K562 (cell line): Measurements from ENCODE around the gene CYBB. TPM values are rescaled to one million over a fixed set of nuclear protein-coding genes. Genes with fewer than 3 reads are reported as not detected.

Source experiments
- ATAC-seq: fragments of 200-7000 bp; cut with Tn5 transposase; 3 replicates; pipeline ENCODE4 v1.9.1; 2020; ENCODE audit warnings: moderate library complexity
- BruUV-seq: library from RNA; stranded (reverse); fragments of 400-500 nt; replicated peaks from 2 replicates; lab custom pipeline; 2021; lab: Mats Ljungman, UMichigan
- CTCF ChIA-PET: fragments of 300-600 bp; formaldehyde crosslinking; extraction: SDS; loops from one replicate; lab custom pipeline; 2021; ENCODE audit warnings: low intra/inter-chr PET ratio; lab: Yijun Ruan, JAX
- POLR2A ChIA-PET: fragments of 300-600, 350-650 bp; sonication (Branson Sonifier 250); formaldehyde crosslinking; extraction: SDS; loops from one replicate; lab custom pipeline; 2021; ENCODE audit warnings: antibody characterized with exemption, inconsistent platforms; lab: Yijun Ruan, JAX
- DNase-seq, 4 experiments: peaks; one replicate each; pipeline versions ENCODE4 v3.0.0 to v3.0.0-alpha.2; 2011 to 2018; ENCODE audit warnings: low spot score in 3 of 4, mixed read lengths in 3 of 4; ENCODE audit errors: extremely low read depth in 1 of 4
- FAIRE-seq: peaks from 2 replicates; lab custom pipeline; 2011; peaks lifted over from hg19 to GRCh38; lab: Jason Lieb, UNC
- H2AFZ ChIP-seq: 2 replicates; pipeline ENCODE4 v1.6.0; 2011; ENCODE audit warnings: low read depth, low read length, control low read depth, inconsistent platforms
- H3K27ac ChIP-seq: fragments of 200-600 bp; 3 replicates; pipeline ENCODE4 v1.8.0; 2011; ENCODE audit warnings: low read depth, mild to moderate bottlenecking, control low read depth, inconsistent platforms, low read length, moderate library complexity, mixed read lengths; ENCODE audit errors: extremely low read depth
- H3K27me3 ChIP-seq, 2 experiments: fragments of 300-600 bp in 1 of 2; 2 replicates in 1 of 2; 3 replicates in 1 of 2; pipeline versions ENCODE4 v1.6.0 to v1.8.0; 2011; ENCODE audit warnings: inconsistent platforms in 2 of 2, low read length in 2 of 2, mild to moderate bottlenecking in 1 of 2, mixed read lengths in 1 of 2, moderate library complexity in 1 of 2; ENCODE audit not compliant: control insufficient read depth in 2 of 2, insufficient read depth in 2 of 2
- H3K36me3 ChIP-seq: fragments of 300-600 bp; 3 replicates; pipeline ENCODE4 v1.8.0; 2011; ENCODE audit warnings: mild to moderate bottlenecking, low read length, inconsistent platforms; ENCODE audit not compliant: control insufficient read depth, insufficient read depth
- H3K4me1 ChIP-seq, 2 experiments: fragments of 200-600 bp in 1 of 2; replicated peaks in 1 of 2; 2 replicates in 1 of 2; 3 replicates in 1 of 2; pipeline versions ENCODE4 v1.5.1 to v1.8.0; 2011; ENCODE audit warnings: inconsistent platforms in 2 of 2, low read length in 2 of 2, mild to moderate bottlenecking in 1 of 2, mixed read lengths in 1 of 2, moderate library complexity in 1 of 2; ENCODE audit not compliant: control insufficient read depth in 2 of 2, insufficient read depth in 2 of 2
- H3K4me2 ChIP-seq: 2 replicates; pipeline ENCODE4 v1.6.1; 2011; ENCODE audit warnings: low read length, control low read depth, inconsistent platforms, mixed read lengths; ENCODE audit not compliant: insufficient read depth
- H3K4me3 ChIP-seq: fragments of 200-600 bp; sonication (generic), shearing (Covaris generic); 2 replicates; pipeline ENCODE4 v1.5.1; 2016; ENCODE audit warnings: control low read depth, inconsistent platforms
- H3K79me2 ChIP-seq: fragments of 200-600 bp; 3 replicates; pipeline ENCODE4 v1.8.0; 2011; ENCODE audit warnings: low read length, inconsistent platforms; ENCODE audit not compliant: control insufficient read depth, insufficient read depth
- H3K9ac ChIP-seq, 2 experiments: 2 replicates each; pipeline versions ENCODE4 v1.6.0 to v1.6.1; 2011; ENCODE audit warnings: low read depth in 2 of 2, low read length in 2 of 2, control low read depth in 1 of 2, inconsistent platforms in 1 of 2, mild to moderate bottlenecking in 1 of 2, mixed read lengths in 1 of 2; ENCODE audit not compliant: insufficient read depth in 1 of 2
- H3K9me1 ChIP-seq: one replicate; pipeline ENCODE4 v1.6.0; 2011; ENCODE audit warnings: inconsistent platforms, mild to moderate bottlenecking, low read length, moderate library complexity; ENCODE audit not compliant: control insufficient read depth, insufficient read depth
- H3K9me3 ChIP-seq: replicated peaks from 2 replicates; pipeline ENCODE4 v1.5.1; 2011; ENCODE audit warnings: low read depth, low read length, inconsistent platforms; ENCODE audit not compliant: control insufficient read depth, insufficient read depth
- H4K20me1 ChIP-seq: replicated peaks from 2 replicates; pipeline ENCODE4 v1.6.1; 2011; ENCODE audit warnings: low read length, inconsistent platforms, mixed read lengths; ENCODE audit not compliant: control insufficient read depth, insufficient read depth
- C11orf30 ChIP-seq: fragments of 450-650 bp; IDR thresholded peaks from 2 replicates; pipeline ENCODE4 v1.6.1; 2016; ENCODE audit warnings: low read depth, mild to moderate bottlenecking
- E2F6 ChIP-seq, 2 experiments: IDR thresholded peaks; 2 replicates each; pipeline ENCODE4 v1.6.1; 2011; ENCODE audit warnings: borderline replicate concordance in 1 of 2, control low read depth in 1 of 2, low read depth in 1 of 2, low read length in 1 of 2, mild to moderate bottlenecking in 1 of 2, mixed read lengths in 1 of 2, moderate library complexity in 1 of 2; ENCODE audit not compliant: insufficient read depth in 1 of 2, insufficient read length in 1 of 2, poor library complexity in 1 of 2, severe bottlenecking in 1 of 2; ENCODE audit errors: extremely low read depth in 1 of 2
- HMG20A ChIP-seq: fragments of 450-650 bp; formaldehyde crosslinking; conservative IDR thresholded peaks from 2 replicates; pipeline ENCODE4 v1.4.0; 2020; ENCODE audit warnings: mild to moderate bottlenecking, mixed read lengths
- ID3 ChIP-seq, 2 experiments: fragments of 250-450 bp in 1 of 2; fragments of 450-650 bp in 1 of 2; sonication (Bioruptor Pico) in 1 of 2; IDR thresholded peaks; 2 replicates each; pipeline versions ENCODE4 v1.6.1 to v1.8.0; 2016 to 2021; ENCODE audit warnings: mild to moderate bottlenecking in 2 of 2, moderate library complexity in 2 of 2, missing compliant biosample characterization in 1 of 2, missing genetic modification characterization in 1 of 2
- MBD1 ChIP-seq: fragments of 250-450 bp; sonication (Bioruptor Pico); IDR thresholded peaks from 2 replicates; pipeline ENCODE4 v1.8.0; 2022; ENCODE audit warnings: inconsistent platforms
- MEIS2 ChIP-seq: fragments of 450-650 bp; IDR thresholded peaks from 2 replicates; pipeline ENCODE4 v1.6.1; 2014; ENCODE audit warnings: mild to moderate bottlenecking; ENCODE audit not compliant: partially characterized antibody
- NFIX ChIP-seq: fragments of 250-450 bp; sonication (Bioruptor Pico); IDR thresholded peaks from 2 replicates; pipeline ENCODE4 v1.4.0; 2020; ENCODE audit warnings: low read depth, mild to moderate bottlenecking, moderate library complexity
- ZFP36 ChIP-seq: fragments of 150-350 bp; IDR thresholded peaks from 2 replicates; pipeline ENCODE4 v1.6.1; 2018; ENCODE audit warnings: low read length, low read depth; ENCODE audit not compliant: partially characterized antibody
- ZNF175 ChIP-seq: fragments of 200-800 bp; sonication (Bioruptor generic); IDR thresholded peaks from 2 replicates; pipeline ENCODE4 v1.6.1; 2016; ENCODE audit warnings: low read depth, mild to moderate bottlenecking, missing genetic modification characterization, missing compliant biosample characterization
- ZNF316 ChIP-seq: fragments of 450-650 bp; IDR thresholded peaks from 2 replicates; pipeline ENCODE4 v1.6.1; 2016
- ZNF551 ChIP-seq: fragments of 250-450 bp; sonication (Bioruptor Pico); IDR thresholded peaks from 2 replicates; pipeline ENCODE4 v1.5.0; 2021; ENCODE audit warnings: mild to moderate bottlenecking, moderate library complexity
- WGBS: fragments of 100-300 bp; shearing (Covaris generic); methylation state at CpG from one replicate; pipeline ENCODE4 v1.1.6; 2016; ENCODE audit warnings: low coverage, mixed read lengths; ENCODE audit not compliant: insufficient coverage; ENCODE audit errors: missing lambda C conversion rate; 5-methylcytosine and 5-hydroxymethylcytosine counted together
- in situ Hi-C: fragments of 300-500 bp; cut with MboI; formaldehyde crosslinking; loops from 4 replicates; pipeline ENCODE4 v1.15.0; 2018; ENCODE audit warnings: inconsistent platforms, mixed read lengths
- intact Hi-C: fragments of 100-400 bp; cut with micrococcal nuclease; formaldehyde crosslinking; loops from 2 replicates; pipeline ENCODE4 v1.14.2; 2022
- polyA plus RNA-seq, 8 experiments: library from polyadenylated mRNA; depleted of rRNA in 4 of 8; stranded (reverse) in 5 of 8; unstranded in 3 of 8; fragments of >200 nt; fragmentation: Nextera tagmentation in 2 of 8; fragmentation: Illumina TruSeq in 1 of 8; extraction: Ambion mirVana in 2 of 8; extraction: Trizol in 1 of 8; gene quantifications; 2 replicates each; pipeline versions ENCODE4 v1.2.1 to v1.2.3, GENCODE V29; 2011 to 2014; ENCODE audit warnings: inconsistent platforms in 1 of 8, missing spikeins in 1 of 8
- total RNA-seq, 7 experiments: library from RNA; depleted of rRNA in 6 of 7; stranded (reverse); fragments of >200 nt in 6 of 7; fragmentation: Illumina TruSeq in 2 of 7; extraction: Trizol in 2 of 7; gene quantifications; 2 replicates each; pipeline versions ENCODE4 v1.2.1 to v1.2.3, GENCODE V29; 2011 to 2021; ENCODE audit warnings: low replicate concordance in 1 of 7

Gene CYBB
- total and polyA plus RNA-seq, 9 of the 15 experiments (the other 6 are each of a cell fraction or from before 2014, with no cell fraction given): 0.25 to 1.3 (median 0.74) TPM

DNA sequence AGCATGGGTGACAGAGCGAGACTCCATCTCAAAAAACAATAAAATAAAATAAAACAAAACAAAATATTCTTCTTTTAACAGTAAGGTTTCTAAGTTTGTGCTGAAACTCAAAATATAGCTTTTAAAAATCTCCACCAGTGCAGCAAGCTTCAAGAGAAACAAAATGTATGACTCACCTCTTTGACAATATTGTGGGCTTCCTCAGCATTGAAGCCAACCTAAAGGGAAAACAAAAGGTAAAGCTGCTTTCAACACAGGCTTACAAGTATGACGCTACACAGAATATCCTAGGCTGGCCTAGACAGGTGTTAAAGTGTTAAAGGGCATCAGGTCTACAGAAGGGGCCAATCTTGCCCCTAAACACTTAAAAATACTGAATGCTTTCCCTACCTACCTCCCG is 66.3 kb downstream of the CYBB start (continued):
- no peak for TF ChIP-seq ID3 (CRISPR knock-in tag; IDR thresholded peaks at IDR 0.05)
- TF ChIP-seq ID3 (tag; IDR thresholded peaks at IDR 0.05): no peak
- no peak for TF ChIP-seq HMG20A
- TF ChIP-seq MBD1 (CRISPR knock-in tag): no peak
- no peak for TF ChIP-seq ZNF175 (CRISPR knock-in tag)

DNA sequence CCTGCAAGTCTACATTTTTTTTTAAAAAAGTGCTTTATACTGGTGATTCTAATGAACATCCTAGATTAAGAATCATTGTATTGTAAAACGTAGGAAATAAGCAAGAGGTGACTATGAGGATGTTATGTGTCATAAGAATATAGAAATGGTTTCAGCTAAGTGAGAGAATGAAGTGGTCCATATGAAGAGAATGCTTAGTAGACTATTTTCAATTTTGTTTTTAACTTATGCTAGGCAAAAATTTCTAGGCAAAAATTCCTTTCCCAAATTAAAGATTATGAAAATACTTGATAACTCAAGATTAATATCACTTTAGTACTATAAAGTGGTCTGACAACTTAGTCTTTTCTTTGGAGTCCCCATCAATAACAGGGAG is 66.7 kb downstream of the CYBB start:
- no peaks in the 10 kb centered on the region for H3K79me2 ChIP-seq
- no peaks in the 10 kb centered on the region for H4K20me1 ChIP-seq
- ChIA-PET CTCF (no interaction called here), POLR2A (interaction anchor here (1.1 kb wide), 1 partner anchor 11 kb away, joined by 3 read pairs; no protein-coding TSS in a partner anchor)
- no peaks in the 10 kb centered on the region for H3K9me1 ChIP-seq
- ATAC-seq (no peak), DNase-seq (no peak), FAIRE-seq (no peak)
- no peaks in the 10 kb centered on the region for H3K36me3 ChIP-seq
- peak overlapping the region; percentile 50 for H3K4me3 ChIP-seq
- no peaks in the 10 kb centered on the region for H3K9me3 ChIP-seq
- no peak overlapping the region for H3K27ac ChIP-seq
- intact Hi-C loops: no loop called here
- peaks cover 2 to 10% of the 10 kb centered on the region in 2 experiments; a peak in 3 of 5 replicates for H3K4me1 ChIP-seq
- peak overlapping the region; percentile 82 for H3K4me2 ChIP-seq
- peak overlapping the region; percentile 95 for H2AFZ ChIP-seq
- TF ChIP-seq C11orf30: peak; percentile 43; the same call in 1 of the 2 replicates
- no peak for TF ChIP-seq NFIX (CRISPR knock-in tag)
- TF ChIP-seq ZNF316: peak; percentile 47; the same call in 1 of the 2 replicates
- peak; percentile 28 for TF ChIP-seq MEIS2
- TF ChIP-seq ZNF551: no peak
- TF ChIP-seq ZFP36: no peak
- TF ChIP-seq E2F6 (IDR thresholded peaks at IDR 0.05; ENCODE audit: borderline replicate concordance in 1 of 2, extremely low read depth in 1 of 2, insufficient read depth in 1 of 2, insufficient read length in 1 of 2, low read depth in 1 of 2, low read length in 1 of 2, poor library complexity in 1 of 2, severe bottlenecking in 1 of 2): no peak
- BruUV-seq: no TSS peak
- 11% methylated on average over 1 of the region's 1 CpG for WGBS
- in situ Hi-C loops: no loop called here
- H3K27me3 ChIP-seq: no peaks in the 10 kb centered on the region
- 0 out of 4 replicates have a peak overlapping the region, but pooled peaks of 1 of the 2 experiments have one; percentile 44 for H3K9ac ChIP-seq
